Choroid plexus epithelial cell (primary cell): Measurements from ENCODE around the gene SLTM.
"Not testable (repeated sequence)": the region's sequence is repeated elsewhere in the genome, so short reads cannot be mapped to it uniquely, and the experiment has no call there.

ENCODE experiments used
- DNase-seq: peaks from one replicate; pipeline ENCODE4 v3.0.0-alpha.2; 2010; ENCODE audit warnings: low read depth
- H3K4me3 ChIP-seq: 2 replicates; pipeline ENCODE4 v1.5.1; 2011; ENCODE audit warnings: low read depth, mild to moderate bottlenecking, control low read depth, low read length, moderate library complexity
- CTCF ChIP-seq: conservative IDR thresholded peaks from 2 replicates; pipeline ENCODE4 v1.5.1; 2011; ENCODE audit warnings: low read depth, mild to moderate bottlenecking, control low read depth, inconsistent platforms, low read length, moderate library complexity

The SLTM gene

GRCh38 chr15:58900631-58901030 is 32.8 kb downstream of the SLTM start:
- no peak for TF ChIP-seq CTCF
- H3K4me3 ChIP-seq: no peak overlapping the region
- no peak for DNase-seq

DNA sequence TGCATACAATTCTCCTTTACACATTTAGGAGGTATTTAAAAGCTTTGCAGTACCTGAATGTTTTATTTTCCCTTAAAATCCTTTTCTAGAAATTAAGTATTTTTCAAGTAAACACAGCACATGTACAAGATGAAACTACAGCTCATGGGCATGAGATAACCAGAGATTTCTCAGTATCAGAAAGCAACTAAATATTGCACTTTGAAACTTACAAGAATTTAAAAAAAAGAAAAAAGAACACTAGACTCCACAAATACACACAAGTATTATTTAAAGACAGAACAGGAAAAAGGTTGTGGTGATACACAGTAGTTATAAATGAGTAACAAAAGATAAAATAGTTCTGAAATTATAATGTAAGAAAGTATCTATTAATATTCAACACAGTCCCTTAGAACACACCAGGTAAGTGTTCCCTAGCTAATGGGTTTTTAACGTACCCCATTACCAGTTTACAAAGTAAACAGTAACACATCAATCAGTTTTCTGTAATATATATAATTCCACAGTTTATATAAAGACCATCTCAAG is 35.3 kb downstream of the SLTM start:
- no peak overlapping the region for H3K4me3 ChIP-seq
- TF ChIP-seq CTCF: no peak
- DNase-seq: no peak

GRCh38 chr15:58889363-58889762 is 44.1 kb downstream of the SLTM start:
- TF ChIP-seq CTCF: no peak
- peak; percentile 6 for DNase-seq
- no peak overlapping the region for H3K4me3 ChIP-seq

- no peak for TF ChIP-seq CTCF
- DNase-seq: no peak
- no peak overlapping the region for H3K4me3 ChIP-seq
Measured at GRCh38 chr15:58886921-58887320, 46.6 kb downstream of the SLTM start.

- DNase-seq, H3K4me3 ChIP-seq: not testable (repeated sequence)
Measured at GRCh38 chr15:58883926-58884325, 49.6 kb downstream of the SLTM start.

- no peak for TF ChIP-seq CTCF
Measured at GRCh38 chr15:58882243-58882642, 51.2 kb downstream of the SLTM start.

GRCh38 chr15:58880320-58880719 is 53.2 kb downstream of the SLTM start:
- DNase-seq: no peak
- no peak overlapping the region for H3K4me3 ChIP-seq
- no peak for TF ChIP-seq CTCF

More at GRCh38 chr15:58882243-58882642, 51.2 kb downstream of the SLTM start:
- no peak for DNase-seq
- no peak overlapping the region for H3K4me3 ChIP-seq
